ENCODE data around the gene EVI5. TPM values are rescaled to one million over a fixed set of nuclear protein-coding genes. Genes with fewer than 3 reads are reported as not detected.
"Not testable (repeated sequence)": the region's sequence is repeated elsewhere in the genome, so short reads cannot be mapped to it uniquely, and the experiment has no call there.

The EVI5 gene
- total and polyA plus RNA-seq, 2 donors (not counting 1 experiment from before 2014, with no cell fraction given): 1.5 to 36.3 TPM

- 95% methylated on average over 2 of the region's 4 CpGs for WGBS (ENCODE audit: insufficient coverage)
- CTCF ChIA-PET: no interaction called here
Observed at GRCh38 chr1:92728697-92729096, 56.2 kb downstream of the EVI5 start.

GRCh38 chr1:92723713-92724112, 61.2 kb downstream of the EVI5 start:
- H3K9me3 ChIP-seq (ENCODE audit: control extremely low read depth in 1 of 3, control insufficient read depth in 2 of 3, insufficient read depth in 1 of 3, low read length in 2 of 3); H4K20me1 ChIP-seq (ENCODE audit: control insufficient read depth, insufficient read depth, low read length, poor library complexity, severe bottlenecking); H3K27me3 ChIP-seq (replicated peaks in 1 of 4; ENCODE audit: control extremely low read depth in 1 of 4, control insufficient read depth in 3 of 4, insufficient read depth in 4 of 4, low read length in 3 of 4); H3K27ac ChIP-seq (ENCODE audit: low read length in 2 of 2); H3K79me2 ChIP-seq (ENCODE audit: control insufficient read depth, insufficient read depth, low read length); POLR2A ChIA-PET; CTCF ChIA-PET; H2AFZ ChIP-seq (ENCODE audit: insufficient read depth, low read depth, low read length, poor library complexity, severe bottlenecking); H3K4me3 ChIP-seq (ENCODE audit: control extremely low read depth in 1 of 5, extremely low read depth in 1 of 5, insufficient read depth in 1 of 5, low read depth in 2 of 5, low read length in 4 of 5); H3K27ac Mint-ChIP-seq; DNase-seq; H3K9me3 Mint-ChIP-seq (ENCODE audit: insufficient read depth); H3K4me3 Mint-ChIP-seq; H3K36me3 ChIP-seq (replicated peaks in 1 of 2; ENCODE audit: control extremely low read depth in 1 of 2, control insufficient read depth in 1 of 2, extremely low read depth in 1 of 2, insufficient read depth in 2 of 2, low read length in 1 of 2); H3K27me3 Mint-ChIP-seq; H3K4me2 ChIP-seq (replicated peaks; ENCODE audit: low read depth, low read length, poor library complexity, severe bottlenecking); H3K9ac ChIP-seq (ENCODE audit: low read length); ATAC-seq (ENCODE audit: low read depth); H3K4me1 Mint-ChIP-seq; H3K4me1 ChIP-seq (ENCODE audit: control insufficient read depth in 2 of 2, insufficient read depth in 2 of 2, low read length in 2 of 2); intact Hi-C loops (cut with micrococcal nuclease): not testable (repeated sequence)
- 94% methylated on average over 9 of the region's 9 CpGs for WGBS (ENCODE audit: insufficient coverage)

More at GRCh38 chr1:92728697-92729096, 56.2 kb downstream of the EVI5 start:
- Histone ChIP-seq H3K27ac (ENCODE audit: low read length in 2 of 2) (no peak overlapping the region), H3K4me3 (ENCODE audit: control extremely low read depth in 1 of 5, extremely low read depth in 1 of 5, insufficient read depth in 1 of 5, low read depth in 2 of 5, low read length in 4 of 5) (no peak overlapping the region), H3K36me3 (replicated peaks in 1 of 2; ENCODE audit: control extremely low read depth in 1 of 2, control insufficient read depth in 1 of 2, extremely low read depth in 1 of 2, insufficient read depth in 2 of 2, low read length in 1 of 2) (peaks cover 0 to 3% of the 10 kb centered on the region in 2 experiments), H3K4me1 (ENCODE audit: control insufficient read depth in 2 of 2, insufficient read depth in 2 of 2, low read length in 2 of 2) (no peaks in the 10 kb centered on the region), H3K9me3 (ENCODE audit: control extremely low read depth in 1 of 3, control insufficient read depth in 2 of 3, insufficient read depth in 1 of 3, low read length in 2 of 3) (peaks cover 0 to 4% (median 0%) of the 10 kb centered on the region in 3 donors), H3K4me2 (replicated peaks; ENCODE audit: low read depth, low read length, poor library complexity, severe bottlenecking) (no peak overlapping the region), H4K20me1 (ENCODE audit: control insufficient read depth, insufficient read depth, low read length, poor library complexity, severe bottlenecking) (no peaks in the 10 kb centered on the region), H3K79me2 (ENCODE audit: control insufficient read depth, insufficient read depth, low read length) (no peaks in the 10 kb centered on the region), H3K27me3 (replicated peaks in 1 of 4; ENCODE audit: control extremely low read depth in 1 of 4, control insufficient read depth in 3 of 4, insufficient read depth in 4 of 4, low read length in 3 of 4) (no peaks in the 10 kb centered on the region), H3K9ac (ENCODE audit: low read length) (no peak overlapping the region), H2AFZ (ENCODE audit: insufficient read depth, low read depth, low read length, poor library complexity, severe bottlenecking) (no peak overlapping the region)
- H3K4me3 Mint-ChIP-seq: no peak overlapping the region
- no peaks in the 10 kb centered on the region for H3K27me3 Mint-ChIP-seq
- ATAC-seq (ENCODE audit: low read depth) (no peak), DNase-seq (no peak)
- peaks cover 7% of the 10 kb centered on the region for H3K4me1 Mint-ChIP-seq
- POLR2A ChIA-PET: interaction anchor here (0.7 kb wide), 1 partner anchor 201 kb away, joined by 3 read pairs; no protein-coding TSS in a partner anchor
- H3K27ac Mint-ChIP-seq: no peak overlapping the region
- H3K9me3 Mint-ChIP-seq (ENCODE audit: insufficient read depth): no peaks in the 10 kb centered on the region
- TF ChIP-seq CTCF (IDR thresholded peaks at IDR 0.05): no peak
- TF ChIP-seq EZH2 (IDR thresholded peaks at IDR 0.05; ENCODE audit: borderline replicate concordance, insufficient read depth, low read depth, low read length, poor library complexity, severe bottlenecking): no peak
- intact Hi-C loops (cut with micrococcal nuclease): no loop called here

Data from B cell (primary cell).